CD4-positive, alpha-beta memory T cell (primary cell): ENCODE measurements around the gene SLX4IP. TPM values are rescaled to one million over a fixed set of nuclear protein-coding genes. Genes with fewer than 3 reads are reported as not detected.

Experiments
- CTCF ChIA-PET: fragments of 350-600 bp; sonication (Branson Sonifier 250); formaldehyde crosslinking; loops from one replicate; lab custom pipeline; 2021; ENCODE audit warnings: inconsistent platforms; ENCODE audit not compliant: partially characterized antibody; lab: Charles Lee
- POLR2A ChIA-PET: fragments of 350-600 bp; sonication (Branson Sonifier 250); formaldehyde crosslinking; loops from one replicate; lab custom pipeline; 2021; ENCODE audit not compliant: partially characterized antibody; lab: Charles Lee
- DNase-seq, 5 donors: peaks; one replicate each; pipeline versions ENCODE4 v3.0.0 to v3.0.0-alpha.2; 2020 to 2022; ENCODE audit warnings: mixed read lengths in 1 of 5
- H3K27ac ChIP-seq: one replicate; pipeline ENCODE4 v1.7.0; 2013; ENCODE audit warnings: low read depth, low read length
- H3K27me3 ChIP-seq: 2 replicates; pipeline ENCODE4 v1.7.0; 2013; ENCODE audit warnings: mild to moderate bottlenecking, low read length, moderate library complexity; ENCODE audit not compliant: insufficient read depth
- H3K36me3 ChIP-seq: 2 replicates; pipeline ENCODE4 v1.7.0; 2013; ENCODE audit warnings: mild to moderate bottlenecking, low read length, moderate library complexity; ENCODE audit not compliant: insufficient read depth
- H3K4me1 ChIP-seq: 2 replicates; pipeline ENCODE4 v1.7.0; 2013; ENCODE audit warnings: mild to moderate bottlenecking, low read length, moderate library complexity; ENCODE audit not compliant: insufficient read depth
- H3K4me3 ChIP-seq, 2 donors: one replicate each; pipeline ENCODE4 v1.7.0; 2013; ENCODE audit warnings: low read length in 2 of 2, mild to moderate bottlenecking in 1 of 2
- H3K9me3 ChIP-seq, 2 donors: one replicate each; pipeline ENCODE4 v1.7.0; 2013; ENCODE audit warnings: low read length in 2 of 2, control low read depth in 1 of 2; ENCODE audit not compliant: control insufficient read depth in 1 of 2
- H3K27ac Mint-ChIP-seq, 7 donors: one replicate each; pipeline ENCODE4 v1.8.0; 2020 to 2021; ENCODE audit warnings: mixed read lengths in 7 of 7, mild to moderate bottlenecking in 6 of 7, inconsistent platforms in 3 of 7, moderate library complexity in 3 of 7
- H3K27me3 Mint-ChIP-seq, 2 donors: one replicate each; pipeline ENCODE4 v1.8.0; 2020 to 2021; ENCODE audit warnings: mixed read lengths in 2 of 2
- H3K36me3 Mint-ChIP-seq, 2 donors: one replicate each; pipeline ENCODE4 v1.8.0; 2020 to 2021; ENCODE audit warnings: mixed read lengths in 2 of 2, inconsistent platforms in 1 of 2, mild to moderate bottlenecking in 1 of 2
- H3K4me1 Mint-ChIP-seq, 4 donors: one replicate each; pipeline ENCODE4 v1.8.0; 2020 to 2021; ENCODE audit warnings: mixed read lengths in 4 of 4, mild to moderate bottlenecking in 1 of 4
- H3K4me3 Mint-ChIP-seq, 8 donors: one replicate each; pipeline ENCODE4 v1.8.0; 2020 to 2021; ENCODE audit warnings: mixed read lengths in 8 of 8, mild to moderate bottlenecking in 7 of 8, moderate library complexity in 6 of 8, inconsistent platforms in 3 of 8
- H3K9me3 Mint-ChIP-seq, 8 donors: one replicate each; pipeline ENCODE4 v1.8.0; 2020 to 2021; ENCODE audit warnings: mixed read lengths in 8 of 8, mild to moderate bottlenecking in 5 of 8, inconsistent platforms in 3 of 8, moderate library complexity in 1 of 8
- intact Hi-C: fragments of 100-400 bp; cut with micrococcal nuclease; formaldehyde crosslinking; loops from one replicate; pipeline ENCODE4 v1.15.1; 2023
- polyA plus RNA-seq, 2 donors: library from polyadenylated mRNA; unstranded; fragments of 300-500 nt; fragmentation: Illumina TruSeq; gene quantifications; one replicate each; pipeline ENCODE4 v1.2.3, GENCODE V29; 2021
- total RNA-seq, 2 experiments: library from RNA; stranded (reverse); gene quantifications; one replicate each; pipeline ENCODE4 v1.2.3, GENCODE V29; 2021

Gene SLX4IP
- total and polyA plus RNA-seq, 4 experiments from 2014 or later, result 1.5 to 6.6 (median 4.0) TPM

DNA sequence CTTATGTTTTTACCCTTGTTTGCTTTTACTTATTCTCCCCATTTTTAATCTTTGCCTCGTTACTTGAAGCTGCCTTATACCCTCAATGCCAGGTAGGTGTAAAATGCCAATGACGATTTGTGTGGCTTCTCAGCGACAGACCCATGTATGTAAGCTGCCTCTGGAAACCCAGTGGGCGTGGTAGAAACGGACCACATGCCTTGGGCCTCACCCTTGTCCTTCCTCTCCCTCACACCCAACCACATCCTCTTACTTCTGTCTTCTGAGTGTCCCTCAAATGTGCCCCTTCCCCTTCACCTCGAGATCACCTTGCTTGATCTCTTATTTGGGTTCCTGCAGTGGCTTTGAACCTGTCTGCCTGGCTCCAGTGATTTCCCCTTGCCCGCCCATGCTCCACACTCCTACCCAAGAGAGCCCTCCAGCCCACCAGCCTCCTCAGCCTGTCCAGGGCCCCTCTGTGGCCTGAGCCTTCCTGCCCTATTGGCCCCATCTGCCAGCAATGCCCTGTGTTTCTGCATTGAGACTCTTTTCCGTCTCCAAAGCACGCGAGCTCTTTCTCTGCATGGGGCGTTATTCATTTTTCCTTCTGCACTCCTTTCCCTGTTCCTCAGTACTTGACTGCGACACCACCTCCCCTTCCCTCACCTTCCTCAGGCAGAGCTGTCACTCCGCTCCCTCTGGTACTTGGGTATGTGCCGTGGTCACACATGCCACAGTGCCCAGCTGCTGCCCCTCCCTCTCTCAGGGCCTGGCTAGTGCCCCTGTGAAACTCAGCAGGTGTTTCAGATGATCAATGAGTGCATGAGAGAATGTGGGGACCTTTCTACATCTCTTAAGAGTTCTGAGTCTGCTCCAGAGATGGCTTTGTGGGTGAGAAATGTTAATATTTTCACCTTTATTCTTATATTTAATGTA, 115.4 kb downstream of the SLX4IP start:
- Mint-ChIP-seq H3K4me1 (peaks cover 23 to 30% (median 27%) of the 10 kb centered on the region in 4 donors), H3K27me3 (no peaks in the 10 kb centered on the region), H3K36me3 (no peaks in the 10 kb centered on the region), H3K4me3 (peak overlapping the region in 6 of 8 donors; percentile 19 to 81 (median 48)), H3K9me3 (no peaks in the 10 kb centered on the region), H3K27ac (peak overlapping the region in 4 of 7 donors; percentile 58 to 90 (median 78))
- POLR2A ChIA-PET, result no interaction called here
- no peak overlapping the region for H3K27ac ChIP-seq
- CTCF ChIA-PET, result interaction anchor here (1.0 kb wide), 1 partner anchor 14 kb away, joined by 3 read pairs; no protein-coding TSS in a partner anchor
- no peak overlapping the region for H3K4me3 ChIP-seq
- DNase-seq, result peak in 1 of 5 donors; percentile 14
- no peaks in the 10 kb centered on the region for H3K9me3 ChIP-seq
- intact Hi-C loops, result no loop called here
- no peaks in the 10 kb centered on the region for H3K27me3 ChIP-seq
- H3K4me1 ChIP-seq, result peaks cover 20% of the 10 kb centered on the region
- H3K36me3 ChIP-seq, result no peaks in the 10 kb centered on the region

- Histone ChIP-seq H3K36me3 (no peaks in the 10 kb centered on the region), H3K4me1 (peaks cover 20% of the 10 kb centered on the region), H3K4me3 (no peak overlapping the region), H3K27me3 (no peaks in the 10 kb centered on the region), H3K9me3 (no peaks in the 10 kb centered on the region), H3K27ac (no peak overlapping the region)
- peaks cover 1 to 3% of the 10 kb centered on the region in 2 donors for H3K36me3 Mint-ChIP-seq
- no peaks in the 10 kb centered on the region for H3K9me3 Mint-ChIP-seq
- H3K4me1 Mint-ChIP-seq, result peaks cover 23 to 30% (median 26%) of the 10 kb centered on the region in 4 donors
- ChIA-PET POLR2A (interaction anchor here (0.7 kb wide), 1 partner anchor 148 kb away, joined by 3 read pairs; no protein-coding TSS in a partner anchor), CTCF (interaction anchor here (1.0 to 2.2 kb wide), 5 partner anchors 9 to 574 kb away, joined by 3 to 7 read pairs (median 6); no protein-coding TSS in a partner anchor)
- no peak for DNase-seq
- peak overlapping the region in 2 of 7 donors; percentile 13 to 50 for H3K27ac Mint-ChIP-seq
- no peak overlapping the region for H3K4me3 Mint-ChIP-seq
- intact Hi-C loops, result no loop called here
- H3K27me3 Mint-ChIP-seq, result no peaks in the 10 kb centered on the region
Measured at GRCh38 chr20:10551732-10552724, 116.9 kb downstream of the SLX4IP start.

DNA sequence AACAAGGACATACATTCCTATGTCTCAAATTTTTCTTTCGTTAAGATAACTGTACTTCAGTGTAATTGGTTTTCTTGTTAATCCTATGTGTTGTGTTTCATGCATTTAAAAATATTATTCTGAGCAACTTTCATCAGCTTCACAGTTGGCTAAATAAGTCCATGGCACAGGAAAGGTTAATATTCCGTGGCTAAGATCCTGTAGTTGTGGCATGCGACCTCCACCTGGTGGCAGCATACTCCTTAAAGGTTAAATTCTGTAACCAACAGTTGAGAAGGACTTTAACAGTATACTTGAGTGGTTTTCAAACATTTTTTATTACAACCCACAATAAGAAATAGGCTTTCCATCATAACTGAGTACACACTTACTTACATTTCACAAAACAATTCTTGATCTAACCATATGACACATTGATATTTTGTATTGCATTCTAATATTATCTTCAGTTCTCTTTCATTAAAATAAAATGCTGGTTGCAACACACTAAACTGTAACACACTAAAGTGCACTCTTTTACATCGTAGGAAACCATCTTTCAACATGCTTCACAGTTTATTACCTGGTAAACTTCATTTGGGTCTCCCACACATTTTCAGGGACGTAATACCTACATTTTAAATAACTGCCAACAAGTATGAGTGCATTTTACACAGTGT, 118.3 kb downstream of the SLX4IP start:
- no peak overlapping the region for H3K27ac ChIP-seq
- Mint-ChIP-seq H3K27ac (no peak overlapping the region), H3K27me3 (no peaks in the 10 kb centered on the region), H3K4me3 (no peak overlapping the region), H3K36me3 (peaks cover 4 to 11% of the 10 kb centered on the region in 2 donors), H3K9me3 (no peaks in the 10 kb centered on the region), H3K4me1 (peaks cover 24 to 30% (median 24%) of the 10 kb centered on the region in 4 donors)
- intact Hi-C loops, result no loop called here
- peaks cover 20% of the 10 kb centered on the region for H3K4me1 ChIP-seq
- no peak overlapping the region for H3K4me3 ChIP-seq
- peak in 2 of 5 donors; percentile 3 to 19 for DNase-seq
- H3K36me3 ChIP-seq, result no peaks in the 10 kb centered on the region
- H3K27me3 ChIP-seq, result no peaks in the 10 kb centered on the region
- POLR2A ChIA-PET, result no interaction called here
- no peaks in the 10 kb centered on the region for H3K9me3 ChIP-seq
- CTCF ChIA-PET, result interaction anchor here (1.0 to 2.2 kb wide), 4 partner anchors 10 to 123 kb away, joined by 3 to 7 read pairs (median 5); no protein-coding TSS in a partner anchor

DNA sequence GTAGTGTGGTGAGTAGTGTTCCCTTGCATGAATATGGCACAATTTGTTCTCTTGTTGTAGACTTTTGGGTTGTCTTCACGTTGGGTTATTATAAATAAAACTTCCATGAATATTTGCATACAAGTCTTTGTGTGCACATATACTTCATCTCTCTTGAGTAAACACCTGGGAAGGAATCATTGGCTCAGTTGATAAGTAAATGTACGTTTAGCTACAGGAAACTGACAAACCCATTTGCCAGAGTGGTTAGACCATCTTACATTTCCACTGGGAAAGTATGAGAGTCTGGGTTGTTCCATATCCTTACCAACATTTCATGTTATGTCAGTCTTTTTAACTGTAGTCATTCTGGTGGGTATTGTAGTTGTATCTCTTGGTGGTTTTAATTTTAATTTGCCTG, 119.2 kb downstream of the SLX4IP start:
- Histone ChIP-seq H3K4me1 (peaks cover 25% of the 10 kb centered on the region), H3K27ac (no peak overlapping the region), H3K27me3 (no peaks in the 10 kb centered on the region), H3K4me3 (no peak overlapping the region), H3K9me3 (no peaks in the 10 kb centered on the region), H3K36me3 (no peaks in the 10 kb centered on the region)
- Mint-ChIP-seq H3K36me3 (peaks cover 10 to 19% of the 10 kb centered on the region in 2 donors), H3K9me3 (no peaks in the 10 kb centered on the region), H3K4me3 (no peak overlapping the region), H3K27me3 (no peaks in the 10 kb centered on the region), H3K27ac (no peak overlapping the region), H3K4me1 (peaks cover 19 to 30% (median 22%) of the 10 kb centered on the region in 4 donors)
- ChIA-PET CTCF (no interaction called here), POLR2A (no interaction called here)
- intact Hi-C loops, result no loop called here
- DNase-seq, result no peak

DNA sequence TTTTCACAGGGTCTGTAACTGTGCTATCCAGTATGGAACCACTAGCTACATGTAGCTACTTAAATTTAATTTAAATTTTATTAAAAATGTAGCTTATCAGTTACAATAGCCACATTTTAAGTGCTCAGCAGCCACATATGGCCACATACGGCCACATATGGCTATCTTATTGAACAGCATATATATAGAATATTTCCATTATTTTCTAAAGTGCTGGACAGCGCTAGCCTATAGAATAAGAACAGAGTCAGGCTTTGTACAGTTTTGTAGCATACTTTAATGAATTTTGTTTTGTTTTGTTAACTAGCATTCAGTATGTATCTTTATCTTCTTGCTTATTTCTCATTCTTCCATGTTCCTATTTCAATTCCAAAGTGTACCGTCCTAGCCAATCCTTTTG, 120.3 kb downstream of the SLX4IP start:
- no peak for DNase-seq
- ChIA-PET POLR2A (no interaction called here), CTCF (no interaction called here)
- Mint-ChIP-seq H3K36me3 (peaks cover 14 to 23% of the 10 kb centered on the region in 2 donors), H3K27me3 (no peaks in the 10 kb centered on the region), H3K4me1 (peaks cover 11 to 25% (median 13%) of the 10 kb centered on the region in 4 donors), H3K27ac (no peak overlapping the region), H3K9me3 (no peaks in the 10 kb centered on the region), H3K4me3 (no peak overlapping the region)
- H3K27me3 ChIP-seq, result no peaks in the 10 kb centered on the region
- intact Hi-C loops, result no loop called here
- H3K9me3 ChIP-seq, result no peaks in the 10 kb centered on the region
- no peak overlapping the region for H3K4me3 ChIP-seq
- H3K27ac ChIP-seq, result no peak overlapping the region
- H3K36me3 ChIP-seq, result no peaks in the 10 kb centered on the region
- peaks cover 14% of the 10 kb centered on the region for H3K4me1 ChIP-seq

DNA sequence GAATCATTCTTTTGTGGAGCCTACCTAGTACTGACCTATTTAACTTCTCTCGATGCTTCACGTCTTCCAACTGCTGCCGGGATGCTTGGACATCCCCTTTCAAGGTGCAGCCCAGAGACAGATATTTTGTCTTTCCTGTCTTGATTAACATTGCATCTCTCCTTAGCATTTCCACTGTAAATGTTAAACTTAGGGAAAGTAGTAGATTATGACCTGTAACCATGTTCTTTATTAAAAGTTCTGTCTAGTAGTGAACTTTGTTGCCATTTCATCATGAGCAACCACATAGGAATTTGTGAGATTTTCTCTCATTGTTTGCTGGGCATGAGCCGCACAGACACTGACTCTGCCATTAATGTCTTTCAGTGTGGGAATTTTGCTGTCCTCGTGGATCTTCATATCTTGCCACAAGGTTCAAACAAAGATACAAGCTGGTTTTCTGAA, 120.8 kb downstream of the SLX4IP start:
- peak overlapping the region in 1 of 7 donors; percentile 24 for H3K27ac Mint-ChIP-seq
- DNase-seq, result no peak
- intact Hi-C loops, result no loop called here
- H3K9me3 Mint-ChIP-seq, result no peaks in the 10 kb centered on the region
- H3K4me1 Mint-ChIP-seq, result peaks cover 7 to 20% (median 9%) of the 10 kb centered on the region in 4 donors
- ChIA-PET POLR2A (no interaction called here), CTCF (interaction anchor here (1.4 kb wide), 1 partner anchor 8 kb away, joined by 3 read pairs; no protein-coding TSS in a partner anchor)
- Histone ChIP-seq H3K27ac (no peak overlapping the region), H3K9me3 (no peaks in the 10 kb centered on the region), H3K36me3 (no peaks in the 10 kb centered on the region), H3K27me3 (no peaks in the 10 kb centered on the region), H3K4me1 (peaks cover 9% of the 10 kb centered on the region), H3K4me3 (no peak overlapping the region)
- H3K36me3 Mint-ChIP-seq, result peaks cover 16 to 23% of the 10 kb centered on the region in 2 donors
- H3K27me3 Mint-ChIP-seq, result no peaks in the 10 kb centered on the region
- no peak overlapping the region for H3K4me3 Mint-ChIP-seq
